ENCODE results near the gene DOCK6. TPM values are rescaled to one million over a fixed set of nuclear protein-coding genes. Genes with fewer than 3 reads are reported as not detected.

DOCK6 gene
- total and polyA plus RNA-seq, 2 of the 13 experiments (the other 11 are each of a cell fraction or from before 2014, with no cell fraction given): 5.4 to 38.1 TPM

DNA sequence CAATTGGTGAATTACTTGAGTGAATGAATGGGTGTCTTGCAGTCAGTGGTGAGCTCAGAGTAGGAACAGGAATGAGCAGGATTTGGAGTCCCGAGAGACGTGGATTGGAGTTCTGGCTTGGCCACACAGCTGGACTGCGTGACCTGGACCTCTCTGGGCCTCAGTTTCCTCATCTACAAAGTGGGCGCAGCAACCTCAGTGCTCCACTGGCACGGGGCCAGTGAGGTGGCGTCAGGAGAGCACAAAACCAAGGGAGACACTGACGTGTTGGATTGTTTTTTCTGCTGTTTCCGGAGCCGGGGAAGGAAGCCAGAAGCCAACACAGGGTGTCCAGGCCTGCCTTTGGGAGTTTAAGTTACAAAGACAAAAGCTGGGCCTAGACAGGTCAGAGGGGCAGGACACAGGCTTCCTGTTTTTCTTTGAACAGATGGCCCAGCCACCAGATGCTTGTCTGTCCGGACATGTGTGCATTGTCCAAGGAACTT lies 6.5 kb upstream of the DOCK6 start (continued):
- TF ChIP-seq NFIC (IDR thresholded peaks at IDR 0.05; ENCODE audit: low read length) (0 out of 2 replicates have a peak, but pooled peaks have one; percentile 14), TP53 (CRISPR knock-in tag; conservative IDR thresholded peaks at IDR 0.05) (no peak), ZNF713 (CRISPR knock-in tag; IDR thresholded peaks at IDR 0.05) (no peak), RAD51 (IDR thresholded peaks at IDR 0.05; ENCODE audit: borderline replicate concordance) (no peak), MBD4 (IDR thresholded peaks at IDR 0.05; ENCODE audit: borderline replicate concordance, low read length) (no peak), TBP (CRISPR knock-in tag; IDR thresholded peaks at IDR 0.05) (no peak), NONO (IDR thresholded peaks at IDR 0.05) (no peak), NONO (CRISPR knock-in tag; conservative IDR thresholded peaks at IDR 0.05) (no peak), DR1 (CRISPR knock-in tag; IDR thresholded peaks at IDR 0.05) (no peak), ZNF567 (CRISPR knock-in tag; IDR thresholded peaks at IDR 0.05; ENCODE audit: borderline replicate concordance) (no peak), REPIN1 (CRISPR knock-in tag; IDR thresholded peaks at IDR 0.05; ENCODE audit: borderline replicate concordance, low read depth) (no peak), POGZ (CRISPR knock-in tag; IDR thresholded peaks at IDR 0.05) (no peak), ASH2L (IDR thresholded peaks at IDR 0.05; ENCODE audit: insufficient read length, low read depth, low read length) (no peak), ZBTB21 (CRISPR knock-in tag; IDR thresholded peaks at IDR 0.05) (peak; percentile 39; the same call in 1 of the 2 replicates), ZNF160 (CRISPR knock-in tag; IDR thresholded peaks at IDR 0.05) (no peak), KLF16 (CRISPR knock-in tag; IDR thresholded peaks at IDR 0.05) (no peak), MED13 (CRISPR knock-in tag; IDR thresholded peaks at IDR 0.05) (no peak), ZNF629 (CRISPR knock-in tag; conservative IDR thresholded peaks at IDR 0.05) (peak; percentile 99), HOXD1 (CRISPR knock-in tag; IDR thresholded peaks at IDR 0.05) (no peak), ZNF337 (CRISPR knock-in tag; IDR thresholded peaks at IDR 0.05; ENCODE audit: borderline replicate concordance, low read depth) (no peak), SOX5 (CRISPR knock-in tag; IDR thresholded peaks at IDR 0.05; ENCODE audit: borderline replicate concordance) (peak; percentile 62; the same call in 1 of the 2 replicates), IRF2 (CRISPR knock-in tag; IDR thresholded peaks at IDR 0.05) (0 out of 2 replicates have a peak, but pooled peaks have one; percentile 15)
- TF ChIP-seq, protein P1, sequence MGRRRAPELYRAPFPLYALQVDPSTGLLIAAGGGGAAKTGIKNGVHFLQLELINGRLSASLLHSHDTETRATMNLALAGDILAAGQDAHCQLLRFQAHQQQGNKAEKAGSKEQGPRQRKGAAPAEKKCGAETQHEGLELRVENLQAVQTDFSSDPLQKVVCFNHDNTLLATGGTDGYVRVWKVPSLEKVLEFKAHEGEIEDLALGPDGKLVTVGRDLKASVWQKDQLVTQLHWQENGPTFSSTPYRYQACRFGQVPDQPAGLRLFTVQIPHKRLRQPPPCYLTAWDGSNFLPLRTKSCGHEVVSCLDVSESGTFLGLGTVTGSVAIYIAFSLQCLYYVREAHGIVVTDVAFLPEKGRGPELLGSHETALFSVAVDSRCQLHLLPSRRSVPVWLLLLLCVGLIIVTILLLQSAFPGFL (CRISPR knock-in tag; IDR thresholded peaks at IDR 0.05): no peak
- TF ChIP-seq, protein P2, sequence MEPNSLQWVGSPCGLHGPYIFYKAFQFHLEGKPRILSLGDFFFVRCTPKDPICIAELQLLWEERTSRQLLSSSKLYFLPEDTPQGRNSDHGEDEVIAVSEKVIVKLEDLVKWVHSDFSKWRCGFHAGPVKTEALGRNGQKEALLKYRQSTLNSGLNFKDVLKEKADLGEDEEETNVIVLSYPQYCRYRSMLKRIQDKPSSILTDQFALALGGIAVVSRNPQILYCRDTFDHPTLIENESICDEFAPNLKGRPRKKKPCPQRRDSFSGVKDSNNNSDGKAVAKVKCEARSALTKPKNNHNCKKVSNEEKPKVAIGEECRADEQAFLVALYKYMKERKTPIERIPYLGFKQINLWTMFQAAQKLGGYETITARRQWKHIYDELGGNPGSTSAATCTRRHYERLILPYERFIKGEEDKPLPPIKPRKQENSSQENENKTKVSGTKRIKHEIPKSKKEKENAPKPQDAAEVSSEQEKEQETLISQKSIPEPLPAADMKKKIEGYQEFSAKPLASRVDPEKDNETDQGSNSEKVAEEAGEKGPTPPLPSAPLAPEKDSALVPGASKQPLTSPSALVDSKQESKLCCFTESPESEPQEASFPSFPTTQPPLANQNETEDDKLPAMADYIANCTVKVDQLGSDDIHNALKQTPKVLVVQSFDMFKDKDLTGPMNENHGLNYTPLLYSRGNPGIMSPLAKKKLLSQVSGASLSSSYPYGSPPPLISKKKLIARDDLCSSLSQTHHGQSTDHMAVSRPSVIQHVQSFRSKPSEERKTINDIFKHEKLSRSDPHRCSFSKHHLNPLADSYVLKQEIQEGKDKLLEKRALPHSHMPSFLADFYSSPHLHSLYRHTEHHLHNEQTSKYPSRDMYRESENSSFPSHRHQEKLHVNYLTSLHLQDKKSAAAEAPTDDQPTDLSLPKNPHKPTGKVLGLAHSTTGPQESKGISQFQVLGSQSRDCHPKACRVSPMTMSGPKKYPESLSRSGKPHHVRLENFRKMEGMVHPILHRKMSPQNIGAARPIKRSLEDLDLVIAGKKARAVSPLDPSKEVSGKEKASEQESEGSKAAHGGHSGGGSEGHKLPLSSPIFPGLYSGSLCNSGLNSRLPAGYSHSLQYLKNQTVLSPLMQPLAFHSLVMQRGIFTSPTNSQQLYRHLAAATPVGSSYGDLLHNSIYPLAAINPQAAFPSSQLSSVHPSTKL (CRISPR knock-in tag; IDR thresholded peaks at IDR 0.05): no peak; the same call in 1 of the 2 replicates
- TF ChIP-seq, protein P3, sequence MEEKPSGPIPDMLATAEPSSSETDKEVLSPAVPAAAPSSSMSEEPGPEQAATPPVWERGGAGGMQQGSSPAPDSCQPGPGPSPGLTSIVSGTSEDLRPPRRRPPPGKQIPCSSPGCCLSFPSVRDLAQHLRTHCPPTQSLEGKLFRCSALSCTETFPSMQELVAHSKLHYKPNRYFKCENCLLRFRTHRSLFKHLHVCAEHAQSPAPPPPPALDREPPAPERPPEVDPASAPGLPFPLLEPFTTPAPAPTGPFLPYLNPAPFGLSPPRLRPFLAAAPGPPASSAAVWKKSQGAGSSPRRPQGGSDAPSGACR (CRISPR knock-in tag; IDR thresholded peaks at IDR 0.05): no peak
- TF ChIP-seq, protein P4, sequence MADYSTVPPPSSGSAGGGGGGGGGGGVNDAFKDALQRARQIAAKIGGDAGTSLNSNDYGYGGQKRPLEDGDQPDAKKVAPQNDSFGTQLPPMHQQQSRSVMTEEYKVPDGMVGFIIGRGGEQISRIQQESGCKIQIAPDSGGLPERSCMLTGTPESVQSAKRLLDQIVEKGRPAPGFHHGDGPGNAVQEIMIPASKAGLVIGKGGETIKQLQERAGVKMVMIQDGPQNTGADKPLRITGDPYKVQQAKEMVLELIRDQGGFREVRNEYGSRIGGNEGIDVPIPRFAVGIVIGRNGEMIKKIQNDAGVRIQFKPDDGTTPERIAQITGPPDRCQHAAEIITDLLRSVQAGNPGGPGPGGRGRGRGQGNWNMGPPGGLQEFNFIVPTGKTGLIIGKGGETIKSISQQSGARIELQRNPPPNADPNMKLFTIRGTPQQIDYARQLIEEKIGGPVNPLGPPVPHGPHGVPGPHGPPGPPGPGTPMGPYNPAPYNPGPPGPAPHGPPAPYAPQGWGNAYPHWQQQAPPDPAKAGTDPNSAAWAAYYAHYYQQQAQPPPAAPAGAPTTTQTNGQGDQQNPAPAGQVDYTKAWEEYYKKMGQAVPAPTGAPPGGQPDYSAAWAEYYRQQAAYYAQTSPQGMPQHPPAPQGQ (CRISPR knock-in tag; IDR thresholded peaks at IDR 0.05; ENCODE audit: borderline replicate concordance): no peak

Measured in HepG2 (cell line).